HepG2 (cell line): ENCODE measurements around the gene TLCD3B. TPM values are rescaled to one million over a fixed set of nuclear protein-coding genes. Genes with fewer than 3 reads are reported as not detected.

ENCODE experiments used
- ATF1 ChIP-seq: IDR thresholded peaks from 2 replicates; pipeline ENCODE4 v1.6.1; 2016; ENCODE audit warnings: mild to moderate bottlenecking, control low read depth
- ATF7 ChIP-seq, 2 experiments: fragments of 450-650 bp in 1 of 2; sonication (generic) in 1 of 2; formaldehyde crosslinking in 1 of 2; IDR thresholded peaks; 2 replicates each; pipeline versions ENCODE4 v1.4.0 to v1.6.1; 2016 to 2020; ENCODE audit warnings: antibody characterized with exemption in 1 of 2, mild to moderate bottlenecking in 1 of 2, missing genetic modification reagents in 1 of 2
- CC2D1A ChIP-seq: sonication (generic); formaldehyde crosslinking; IDR thresholded peaks from 2 replicates; pipeline ENCODE4 v1.8.1; 2023; ENCODE audit warnings: mild to moderate bottlenecking, missing genetic modification reagents
- GLI4 ChIP-seq: sonication (generic); formaldehyde crosslinking; IDR thresholded peaks from 2 replicates; pipeline ENCODE4 v1.5.1; 2020; ENCODE audit warnings: missing genetic modification reagents, mild to moderate bottlenecking, moderate library complexity, borderline replicate concordance
- GZF1 ChIP-seq: sonication (generic); formaldehyde crosslinking; IDR thresholded peaks from 2 replicates; pipeline ENCODE4 v1.5.1; 2020; ENCODE audit warnings: mild to moderate bottlenecking, missing genetic modification reagents
- HNRNPLL ChIP-seq: fragments of 200-400 bp; formaldehyde crosslinking; IDR thresholded peaks from 2 replicates; pipeline ENCODE4 v1.6.1; 2017; ENCODE audit warnings: mild to moderate bottlenecking, low read depth, low read length; ENCODE audit not compliant: poor library complexity, severe bottlenecking
- MED1 ChIP-seq: sonication (generic); formaldehyde crosslinking; IDR thresholded peaks from 2 replicates; pipeline ENCODE4 v1.4.0; 2020; ENCODE audit warnings: missing genetic modification reagents
- MIER3 ChIP-seq: IDR thresholded peaks from 2 replicates; pipeline ENCODE4 v1.6.1; 2016; ENCODE audit warnings: missing compliant biosample characterization, borderline replicate concordance
- MTA3 ChIP-seq: sonication (generic); formaldehyde crosslinking; IDR thresholded peaks from 2 replicates; pipeline ENCODE4 v1.4.0; 2020; ENCODE audit warnings: missing genetic modification reagents
- NR2F6 ChIP-seq, 2 experiments: IDR thresholded peaks; 2 replicates each; pipeline ENCODE4 v1.6.1; 2016; ENCODE audit warnings: antibody characterized with exemption in 1 of 2, mild to moderate bottlenecking in 1 of 2
- PHF5A ChIP-seq: IDR thresholded peaks from one replicate; pipeline ENCODE4 v1.6.1; 2018; ENCODE audit warnings: low read depth, missing genetic modification reagents; ENCODE audit not compliant: unreplicated experiment
- POLR2AphosphoS2 ChIP-seq: IDR thresholded peaks from 2 replicates; pipeline ENCODE4 v1.6.1; 2011; ENCODE audit warnings: low read depth, low read length, improper control_type of control experiment
- RBFOX2 ChIP-seq: fragments of 200-400 bp; formaldehyde crosslinking; IDR thresholded peaks from 2 replicates; pipeline ENCODE4 v1.6.1; 2017; ENCODE audit warnings: low read depth, mild to moderate bottlenecking, low read length
- SAP130 ChIP-seq: IDR thresholded peaks from 2 replicates; pipeline ENCODE4 v1.6.1; 2016; ENCODE audit warnings: low read depth
- ZNF274 ChIP-seq: sonication (generic); formaldehyde crosslinking; IDR thresholded peaks from 2 replicates; pipeline ENCODE4 v1.5.1; 2020; ENCODE audit warnings: mild to moderate bottlenecking, missing genetic modification reagents
- ZNF549 ChIP-seq: sonication (generic); formaldehyde crosslinking; IDR thresholded peaks from 2 replicates; pipeline ENCODE4 v1.5.0; 2020; ENCODE audit warnings: missing genetic modification reagents
- ZNF776 ChIP-seq: sonication (generic); formaldehyde crosslinking; IDR thresholded peaks from 2 replicates; pipeline ENCODE4 v1.4.0; 2020; ENCODE audit warnings: mild to moderate bottlenecking, missing genetic modification reagents
- ZNF781 ChIP-seq: sonication (generic); formaldehyde crosslinking; IDR thresholded peaks from 2 replicates; pipeline ENCODE4 v1.5.1; 2020; ENCODE audit warnings: borderline replicate concordance, mild to moderate bottlenecking, missing genetic modification reagents; ENCODE audit errors: not compliant biosample characterization
- polyA plus RNA-seq, 8 experiments: library from polyadenylated mRNA; depleted of rRNA in 3 of 8; stranded (reverse) in 7 of 8; unstranded in 1 of 8; fragments of >200 nt; fragmentation: Illumina TruSeq in 4 of 8; extraction: Trizol in 4 of 8; gene quantifications; 2 replicates each; pipeline versions ENCODE4 v1.2.1 to v1.2.3, GENCODE V29; 2011 to 2016; ENCODE audit warnings: low read depth in 4 of 8, missing spikeins in 1 of 8, mixed read lengths in 1 of 8; ENCODE audit not compliant: insufficient read depth in 1 of 8
- total RNA-seq, 5 experiments: library from RNA; depleted of rRNA; stranded (reverse); fragments of >200 nt; fragmentation: Illumina TruSeq; extraction: Trizol; gene quantifications; 2 replicates each; pipeline ENCODE4 v1.2.3, GENCODE V29; 2016; ENCODE audit warnings: low read depth in 1 of 5
- TF ChIP-seq, protein P1 (sequence below): sonication (generic); formaldehyde crosslinking; IDR thresholded peaks from 2 replicates; pipeline ENCODE4; 2020; ENCODE audit warnings: missing genetic modification reagents, mild to moderate bottlenecking, borderline replicate concordance
- TF ChIP-seq, protein P2 (sequence below): sonication (generic); formaldehyde crosslinking; IDR thresholded peaks from 2 replicates; pipeline ENCODE4 v1.8.0; 2022; ENCODE audit warnings: missing genetic modification reagents, mild to moderate bottlenecking, borderline replicate concordance
- TF ChIP-seq, protein P3 (sequence below): sonication (generic); formaldehyde crosslinking; IDR thresholded peaks from 2 replicates; pipeline ENCODE4 v1.8.0; 2023; ENCODE audit warnings: mild to moderate bottlenecking, missing genetic modification reagents
- TF ChIP-seq, protein P4 (sequence below): sonication (generic); formaldehyde crosslinking; IDR thresholded peaks from 2 replicates; pipeline ENCODE4 v1.8.1; 2023; ENCODE audit warnings: missing genetic modification reagents, inconsistent platforms, borderline replicate concordance

The TLCD3B gene
- total and polyA plus RNA-seq, 2 of the 13 experiments (the other 11 are each of a cell fraction or from before 2014, with no cell fraction given) = not detected

DNA sequence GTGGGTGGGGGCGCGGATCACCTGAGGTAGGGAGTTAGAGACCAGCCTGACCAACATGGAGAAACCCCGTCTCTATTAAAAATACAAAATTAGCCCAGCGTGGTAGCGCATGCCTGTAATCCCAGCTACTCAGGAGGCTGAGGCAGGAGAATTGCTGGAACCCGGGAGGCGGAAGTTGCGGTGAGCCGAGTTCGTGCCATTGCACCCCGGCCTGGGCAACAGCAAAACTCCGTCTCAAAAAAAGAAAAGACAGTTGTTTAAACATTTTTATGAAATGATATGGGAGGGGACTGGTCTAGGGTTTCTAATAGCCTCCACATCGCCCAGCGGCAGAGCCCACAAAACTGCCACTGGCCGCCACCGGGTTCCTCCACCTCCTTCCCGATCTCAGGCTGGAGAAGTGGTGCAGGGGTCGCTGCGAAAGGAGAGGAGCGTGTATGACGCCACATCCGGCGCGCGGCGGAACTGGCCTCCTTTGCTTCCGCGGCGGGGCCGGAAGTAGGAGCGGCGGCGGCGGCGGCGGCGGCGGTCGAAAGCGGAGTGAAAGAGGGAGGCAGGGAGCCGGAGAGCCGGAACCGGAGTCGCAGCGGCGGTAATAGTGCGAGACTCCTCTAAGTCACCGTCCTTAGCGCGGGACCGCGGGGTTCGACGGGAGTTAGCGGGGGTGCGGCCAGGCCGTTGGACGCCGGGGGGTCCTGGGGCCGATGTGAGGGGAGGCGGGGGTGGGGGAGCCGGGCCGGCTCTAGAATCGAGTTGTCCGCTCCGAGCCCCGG is 44.6 kb upstream of the TLCD3B start, which contains the start of gene PPP4C (continued):
- no peak for TF ChIP-seq GZF1 (CRISPR knock-in tag)
- TF ChIP-seq RBFOX2 = peak; percentile 99
- TF ChIP-seq, protein P1, sequence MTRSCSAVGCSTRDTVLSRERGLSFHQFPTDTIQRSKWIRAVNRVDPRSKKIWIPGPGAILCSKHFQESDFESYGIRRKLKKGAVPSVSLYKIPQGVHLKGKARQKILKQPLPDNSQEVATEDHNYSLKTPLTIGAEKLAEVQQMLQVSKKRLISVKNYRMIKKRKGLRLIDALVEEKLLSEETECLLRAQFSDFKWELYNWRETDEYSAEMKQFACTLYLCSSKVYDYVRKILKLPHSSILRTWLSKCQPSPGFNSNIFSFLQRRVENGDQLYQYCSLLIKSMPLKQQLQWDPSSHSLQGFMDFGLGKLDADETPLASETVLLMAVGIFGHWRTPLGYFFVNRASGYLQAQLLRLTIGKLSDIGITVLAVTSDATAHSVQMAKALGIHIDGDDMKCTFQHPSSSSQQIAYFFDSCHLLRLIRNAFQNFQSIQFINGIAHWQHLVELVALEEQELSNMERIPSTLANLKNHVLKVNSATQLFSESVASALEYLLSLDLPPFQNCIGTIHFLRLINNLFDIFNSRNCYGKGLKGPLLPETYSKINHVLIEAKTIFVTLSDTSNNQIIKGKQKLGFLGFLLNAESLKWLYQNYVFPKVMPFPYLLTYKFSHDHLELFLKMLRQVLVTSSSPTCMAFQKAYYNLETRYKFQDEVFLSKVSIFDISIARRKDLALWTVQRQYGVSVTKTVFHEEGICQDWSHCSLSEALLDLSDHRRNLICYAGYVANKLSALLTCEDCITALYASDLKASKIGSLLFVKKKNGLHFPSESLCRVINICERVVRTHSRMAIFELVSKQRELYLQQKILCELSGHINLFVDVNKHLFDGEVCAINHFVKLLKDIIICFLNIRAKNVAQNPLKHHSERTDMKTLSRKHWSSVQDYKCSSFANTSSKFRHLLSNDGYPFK (CRISPR knock-in tag) = peak; percentile 69; the same call in 1 of the 2 replicates
- peak; percentile 93 for TF ChIP-seq HNRNPLL
- peak; percentile 63 for TF ChIP-seq MED1 (CRISPR knock-in tag)
- peak; percentile 93 for TF ChIP-seq SAP130 (CRISPR knock-in tag)
- TF ChIP-seq, protein P2, sequence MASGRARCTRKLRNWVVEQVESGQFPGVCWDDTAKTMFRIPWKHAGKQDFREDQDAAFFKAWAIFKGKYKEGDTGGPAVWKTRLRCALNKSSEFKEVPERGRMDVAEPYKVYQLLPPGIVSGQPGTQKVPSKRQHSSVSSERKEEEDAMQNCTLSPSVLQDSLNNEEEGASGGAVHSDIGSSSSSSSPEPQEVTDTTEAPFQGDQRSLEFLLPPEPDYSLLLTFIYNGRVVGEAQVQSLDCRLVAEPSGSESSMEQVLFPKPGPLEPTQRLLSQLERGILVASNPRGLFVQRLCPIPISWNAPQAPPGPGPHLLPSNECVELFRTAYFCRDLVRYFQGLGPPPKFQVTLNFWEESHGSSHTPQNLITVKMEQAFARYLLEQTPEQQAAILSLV (CRISPR knock-in tag) = no peak
- TF ChIP-seq ZNF549 (CRISPR knock-in tag) = no peak
- no peak for TF ChIP-seq GLI4 (CRISPR knock-in tag)
- TF ChIP-seq, protein P3, sequence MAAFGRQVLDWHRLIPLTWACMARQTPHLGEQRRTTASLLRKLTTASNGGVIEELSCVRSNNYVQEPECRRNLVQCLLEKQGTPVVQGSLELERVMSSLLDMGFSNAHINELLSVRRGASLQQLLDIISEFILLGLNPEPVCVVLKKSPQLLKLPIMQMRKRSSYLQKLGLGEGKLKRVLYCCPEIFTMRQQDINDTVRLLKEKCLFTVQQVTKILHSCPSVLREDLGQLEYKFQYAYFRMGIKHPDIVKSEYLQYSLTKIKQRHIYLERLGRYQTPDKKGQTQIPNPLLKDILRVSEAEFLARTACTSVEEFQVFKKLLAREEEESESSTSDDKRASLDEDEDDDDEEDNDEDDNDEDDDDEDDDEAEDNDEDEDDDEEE (CRISPR knock-in tag) = peak; percentile 86
- TF ChIP-seq ZNF274 (CRISPR knock-in tag) = peak; percentile 73; the same call in 1 of the 2 replicates
- peak; percentile 75; the same call in 1 of the 2 replicates for TF ChIP-seq POLR2AphosphoS2
- peak; percentile 19; the same call in 1 of the 2 replicates for TF ChIP-seq MIER3 (CRISPR knock-in tag)
- no peak for TF ChIP-seq ATF7 (IDR thresholded peaks at IDR 0.05)
- TF ChIP-seq ATF7 (CRISPR knock-in tag; IDR thresholded peaks at IDR 0.05) = no peak
- 0 out of 2 replicates have a peak, but pooled peaks have one; percentile 62 for TF ChIP-seq CC2D1A
- TF ChIP-seq ATF1 (CRISPR knock-in tag) = peak; percentile 86
- no peak for TF ChIP-seq PHF5A (CRISPR knock-in tag)
- TF ChIP-seq ZNF781 = peak; percentile 25
- TF ChIP-seq, protein P4, sequence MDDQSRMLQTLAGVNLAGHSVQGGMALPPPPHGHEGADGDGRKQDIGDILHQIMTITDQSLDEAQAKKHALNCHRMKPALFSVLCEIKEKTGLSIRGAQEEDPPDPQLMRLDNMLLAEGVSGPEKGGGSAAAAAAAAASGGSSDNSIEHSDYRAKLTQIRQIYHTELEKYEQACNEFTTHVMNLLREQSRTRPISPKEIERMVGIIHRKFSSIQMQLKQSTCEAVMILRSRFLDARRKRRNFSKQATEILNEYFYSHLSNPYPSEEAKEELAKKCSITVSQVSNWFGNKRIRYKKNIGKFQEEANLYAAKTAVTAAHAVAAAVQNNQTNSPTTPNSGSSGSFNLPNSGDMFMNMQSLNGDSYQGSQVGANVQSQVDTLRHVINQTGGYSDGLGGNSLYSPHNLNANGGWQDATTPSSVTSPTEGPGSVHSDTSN (CRISPR knock-in tag) = 0 out of 2 replicates have a peak, but pooled peaks have one; percentile 5
- peak; percentile 39; the same call in 1 of the 2 replicates for TF ChIP-seq ZNF776 (CRISPR knock-in tag)
- TF ChIP-seq MTA3 (CRISPR knock-in tag) = no peak
- no peak for TF ChIP-seq NR2F6 (IDR thresholded peaks at IDR 0.05)
- TF ChIP-seq NR2F6 (CRISPR knock-in tag; IDR thresholded peaks at IDR 0.05) = peak; percentile 58; the same call in 1 of the 2 replicates
